K562 (cell line): ENCODE results near the gene MYL11. TPM values are rescaled to one million over a fixed set of nuclear protein-coding genes. Genes with fewer than 3 reads are reported as not detected.
A peak's percentile ranks its signal among the peaks of the same experiment; 100 is the strongest.

ENCODE experiments used
- E4F1 ChIP-seq: fragments of 250-450 bp; sonication (Bioruptor Pico); IDR thresholded peaks from 2 replicates; pipeline ENCODE4 v1.5.0; 2021; ENCODE audit warnings: mild to moderate bottlenecking, borderline replicate concordance
- EHMT2 ChIP-seq: fragments of 450-650 bp; IDR thresholded peaks from 2 replicates; pipeline ENCODE4 v1.6.1; 2018; ENCODE audit warnings: antibody characterized with exemption
- ELF4 ChIP-seq: fragments of 450-650 bp; formaldehyde crosslinking; IDR thresholded peaks from 2 replicates; pipeline ENCODE4 v1.4.0; 2022; ENCODE audit warnings: missing genetic modification characterization
- FOS ChIP-seq: IDR thresholded peaks from 3 replicates; pipeline ENCODE4 v1.6.1; 2011; ENCODE audit not compliant: insufficient read length; ENCODE audit errors: extremely low read depth
- HBP1 ChIP-seq: fragments of 450-650 bp; formaldehyde crosslinking; IDR thresholded peaks from 2 replicates; pipeline ENCODE4 v1.4.0; 2022; ENCODE audit warnings: missing genetic modification characterization
- ILF3 ChIP-seq: fragments of 450-650 bp; IDR thresholded peaks from 2 replicates; pipeline ENCODE4 v1.6.1; 2018; ENCODE audit warnings: antibody characterized with exemption, mild to moderate bottlenecking, moderate library complexity, borderline replicate concordance
- MAX ChIP-seq: sonication (generic); formaldehyde crosslinking; IDR thresholded peaks from 2 replicates; pipeline ENCODE4 v1.9.0; 2022; ENCODE audit warnings: mild to moderate bottlenecking, missing genetic modification reagents
- MCM5 ChIP-seq: fragments of 450-650 bp; IDR thresholded peaks from 2 replicates; pipeline ENCODE4 v1.6.1; 2016; ENCODE audit warnings: low read depth
- MEF2D ChIP-seq: conservative IDR thresholded peaks from 2 replicates; pipeline ENCODE4 v1.6.1; 2016; ENCODE audit warnings: low read depth, missing genetic modification characterization, missing compliant biosample characterization
- PURB ChIP-seq: sonication (generic); formaldehyde crosslinking; IDR thresholded peaks from 2 replicates; pipeline ENCODE4 v1.9.0; 2021; ENCODE audit warnings: low read depth, mild to moderate bottlenecking, missing genetic modification reagents
- RBM22 ChIP-seq: fragments of 200-400 bp; formaldehyde crosslinking; IDR thresholded peaks from 2 replicates; pipeline ENCODE4 v1.6.1; 2018; ENCODE audit warnings: low read length, low read depth; ENCODE audit not compliant: poor library complexity, severe bottlenecking
- SOX6 ChIP-seq: fragments of 450-650 bp; IDR thresholded peaks from 2 replicates; pipeline ENCODE4 v1.6.1; 2014; ENCODE audit warnings: mild to moderate bottlenecking
- SPI1 ChIP-seq: IDR thresholded peaks from 2 replicates; pipeline ENCODE4 v1.6.1; 2011; ENCODE audit warnings: low read depth, low read length, control low read depth, borderline replicate concordance
- SRSF1 ChIP-seq: fragments of 200-400 bp; formaldehyde crosslinking; IDR thresholded peaks from 2 replicates; pipeline ENCODE4 v1.6.1; 2017; ENCODE audit warnings: mild to moderate bottlenecking, low read depth, low read length, moderate library complexity
- THAP12 ChIP-seq: fragments of 250-450 bp; sonication (Bioruptor Pico); IDR thresholded peaks from 2 replicates; pipeline ENCODE4 v1.9.0; 2021; ENCODE audit warnings: mild to moderate bottlenecking, inconsistent platforms
- TSC22D4 ChIP-seq: fragments of 450-650 bp; IDR thresholded peaks from 2 replicates; pipeline ENCODE4 v1.6.1; 2016; ENCODE audit warnings: missing genetic modification characterization, missing biosample characterization, control low read depth
- ZNF263 ChIP-seq: sonication (generic); formaldehyde crosslinking; IDR thresholded peaks from 2 replicates; pipeline ENCODE4 v1.8.0; 2022; ENCODE audit warnings: mild to moderate bottlenecking, missing genetic modification reagents, borderline replicate concordance
- polyA plus RNA-seq, 8 experiments: library from polyadenylated mRNA; depleted of rRNA in 4 of 8; stranded (reverse) in 5 of 8; unstranded in 3 of 8; fragments of >200 nt; fragmentation: Nextera tagmentation in 2 of 8; fragmentation: Illumina TruSeq in 1 of 8; extraction: Ambion mirVana in 2 of 8; extraction: Trizol in 1 of 8; gene quantifications; 2 replicates each; pipeline versions ENCODE4 v1.2.1 to v1.2.3, GENCODE V29; 2011 to 2014; ENCODE audit warnings: inconsistent platforms in 1 of 8, missing spikeins in 1 of 8
- total RNA-seq, 7 experiments: library from RNA; depleted of rRNA in 6 of 7; stranded (reverse); fragments of >200 nt in 6 of 7; fragmentation: Illumina TruSeq in 2 of 7; extraction: Trizol in 2 of 7; gene quantifications; 2 replicates each; pipeline versions ENCODE4 v1.2.1 to v1.2.3, GENCODE V29; 2011 to 2021; ENCODE audit warnings: low replicate concordance in 1 of 7
- TF ChIP-seq, protein P1 (sequence below): fragments of 450-650 bp; formaldehyde crosslinking; IDR thresholded peaks from 2 replicates; pipeline ENCODE4 v1.4.0; 2020; ENCODE audit warnings: mild to moderate bottlenecking, moderate library complexity

MYL11 gene
- total and polyA plus RNA-seq, 9 of the 15 experiments (the other 6 are each of a cell fraction or from before 2014, with no cell fraction given), result 0.31 to 1.5 (median 0.73) TPM; not detected in 4

DNA sequence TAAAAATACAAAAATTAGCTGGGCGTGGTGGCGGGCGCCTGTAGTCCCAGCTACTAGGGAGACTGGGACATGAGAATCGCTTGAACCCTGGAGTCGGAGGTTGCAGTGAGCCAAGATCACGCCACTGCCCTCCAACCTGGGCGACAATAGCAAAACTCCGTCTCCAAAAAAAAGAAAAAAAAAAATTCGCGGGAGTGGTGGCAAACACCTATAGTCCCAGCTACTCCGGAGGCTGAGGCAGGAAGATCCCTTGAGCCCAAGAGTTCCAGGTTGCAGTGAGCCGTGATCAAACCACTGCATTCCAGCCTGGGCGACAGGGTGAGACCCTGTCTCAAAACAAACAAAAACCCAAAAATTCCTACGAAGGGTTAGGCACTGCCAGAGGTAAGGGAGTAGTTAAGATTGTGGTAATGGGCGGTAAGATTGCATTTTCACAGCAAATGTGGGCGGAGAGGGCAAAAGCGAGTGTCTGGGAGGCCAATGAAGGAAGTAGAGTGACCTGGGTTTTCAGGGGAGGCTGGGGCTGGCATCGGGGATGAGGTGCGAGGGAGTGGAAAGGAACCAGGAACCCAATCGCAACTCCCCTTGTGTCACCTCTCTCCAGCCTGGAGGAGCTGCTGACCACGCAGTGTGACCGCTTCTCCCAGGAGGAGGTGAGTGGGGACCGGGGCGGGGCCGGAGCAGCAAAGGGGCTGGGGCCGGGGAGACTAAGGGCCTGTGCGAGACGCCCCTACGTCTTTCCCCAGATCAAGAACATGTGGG, 2.6 kb downstream of the MYL11 start (continued):
- TF ChIP-seq THAP12 (CRISPR knock-in tag) (no peak), E4F1 (CRISPR knock-in tag) (no peak), ZNF263 (CRISPR knock-in tag) (no peak), ILF3 (no peak), PURB (CRISPR knock-in tag) (no peak), ELF4 (CRISPR knock-in tag) (no peak), SOX6 (no peak), TSC22D4 (tag) (no peak), SPI1 (no peak), EHMT2 (no peak), RBM22 (no peak), MCM5 (no peak), SRSF1 (no peak), HBP1 (no peak), FOS (no peak), MEF2D (tag) (0 out of 2 replicates have a peak, but pooled peaks have one; percentile 32), MAX (no peak)
- TF ChIP-seq, protein P1, sequence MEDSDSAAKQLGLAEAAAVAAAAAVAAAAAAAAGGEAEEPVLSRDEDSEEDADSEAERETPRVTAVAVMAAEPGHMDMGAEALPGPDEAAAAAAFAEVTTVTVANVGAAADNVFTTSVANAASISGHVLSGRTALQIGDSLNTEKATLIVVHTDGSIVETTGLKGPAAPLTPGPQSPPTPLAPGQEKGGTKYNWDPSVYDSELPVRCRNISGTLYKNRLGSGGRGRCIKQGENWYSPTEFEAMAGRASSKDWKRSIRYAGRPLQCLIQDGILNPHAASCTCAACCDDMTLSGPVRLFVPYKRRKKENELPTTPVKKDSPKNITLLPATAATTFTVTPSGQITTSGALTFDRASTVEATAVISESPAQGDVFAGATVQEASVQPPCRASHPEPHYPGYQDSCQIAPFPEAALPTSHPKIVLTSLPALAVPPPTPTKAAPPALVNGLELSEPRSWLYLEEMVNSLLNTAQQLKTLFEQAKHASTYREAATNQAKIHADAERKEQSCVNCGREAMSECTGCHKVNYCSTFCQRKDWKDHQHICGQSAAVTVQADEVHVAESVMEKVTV, result no peak
